Colon (tissue), 2 donors: ENCODE results near the gene MICAL3.
"Not testable (repeated sequence)": the region's sequence is repeated elsewhere in the genome, so short reads cannot be mapped to it uniquely, and the experiment has no call there.

Source experiments
- FAIRE-seq: peaks from 2 replicates; lab custom pipeline; 2012; peaks lifted over from hg19 to GRCh38; lab: Jason Lieb, UNC
- donor health status: control.
- donor health status: control.

Gene MICAL3

GRCh38 chr22:17999851-18000250, 24.5 kb downstream of the MICAL3 start:
- FAIRE-seq: no peak

GRCh38 chr22:17998913-17999312, 25.4 kb downstream of the MICAL3 start:
- FAIRE-seq: no peak

- no peak for FAIRE-seq
Measured at GRCh38 chr22:17997456-17997855, 26.9 kb downstream of the MICAL3 start.

- not testable (repeated sequence) for FAIRE-seq
Measured at GRCh38 chr22:17995256-17995655, 29.1 kb downstream of the MICAL3 start.

- no peak for FAIRE-seq
Measured at GRCh38 chr22:17994424-17995108, 29.8 kb downstream of the MICAL3 start.

- FAIRE-seq: not testable (repeated sequence)
Measured at GRCh38 chr22:17992976-17993375, 31.4 kb downstream of the MICAL3 start.

- FAIRE-seq: not testable (repeated sequence)
Measured at GRCh38 chr22:17991992-17992391, 32.4 kb downstream of the MICAL3 start.

- no peak for FAIRE-seq
Measured at GRCh38 chr22:17990942-17991341, 33.4 kb downstream of the MICAL3 start.

GRCh38 chr22:17990147-17990546, 34.2 kb downstream of the MICAL3 start:
- FAIRE-seq: no peak

- FAIRE-seq: no peak
Measured at GRCh38 chr22:17988800-17989513, 35.4 kb downstream of the MICAL3 start.

GRCh38 chr22:17985606-17986005, 38.8 kb downstream of the MICAL3 start:
- no peak for FAIRE-seq

- FAIRE-seq: not testable (repeated sequence)
Measured at GRCh38 chr22:17985071-17985470, 39.3 kb downstream of the MICAL3 start.

- FAIRE-seq: no peak
Measured at GRCh38 chr22:17984114-17984513, 40.2 kb downstream of the MICAL3 start.

- no peak for FAIRE-seq
Measured at GRCh38 chr22:17982572-17983141, 41.7 kb downstream of the MICAL3 start.

GRCh38 chr22:17981497-17981896, 42.9 kb downstream of the MICAL3 start:
- no peak for FAIRE-seq

- no peak for FAIRE-seq
Measured at GRCh38 chr22:17980638-17981051, 43.7 kb downstream of the MICAL3 start.

GRCh38 chr22:17980015-17980590, 44.3 kb downstream of the MICAL3 start:
- FAIRE-seq: no peak

GRCh38 chr22:17978027-17978426, 46.3 kb downstream of the MICAL3 start:
- no peak for FAIRE-seq

- FAIRE-seq: no peak
Measured at GRCh38 chr22:17977371-17977770, 47.0 kb downstream of the MICAL3 start.

- FAIRE-seq: no peak
Measured at GRCh38 chr22:17976121-17976520, 48.2 kb downstream of the MICAL3 start.

- no peak for FAIRE-seq
Measured at GRCh38 chr22:17974703-17975372, 49.5 kb downstream of the MICAL3 start.

- FAIRE-seq: no peak
Measured at GRCh38 chr22:17974087-17974486, 50.3 kb downstream of the MICAL3 start.
